ENCODE results near the gene TRPC6. TPM values are rescaled to one million over a fixed set of nuclear protein-coding genes. Genes with fewer than 3 reads are reported as not detected.

TRPC6 gene
- total RNA-seq, 2 experiments from 2014 or later, result not detected

- no peak for DNase-seq
- peaks cover 3% of the 10 kb centered on the region for H3K9me3 Mint-ChIP-seq
- intact Hi-C loops (cut with micrococcal nuclease), result no loop called here
- no peaks in the 10 kb centered on the region for H3K27me3 Mint-ChIP-seq (ENCODE audit: low read depth)
- no peaks in the 10 kb centered on the region for H3K36me3 Mint-ChIP-seq (ENCODE audit: low read depth)
- no peak overlapping the region for H3K4me3 Mint-ChIP-seq
- CTCF ChIA-PET, result no interaction called here
- H3K27ac Mint-ChIP-seq, result no peak overlapping the region
- H3K4me1 Mint-ChIP-seq (ENCODE audit: low read depth), result no peaks in the 10 kb centered on the region
These were observed 72.7 kb downstream of the TRPC6 start for GRCh38 chr11:101511065-101511464.

- Mint-ChIP-seq H3K27ac (no peak overlapping the region), H3K4me1 (ENCODE audit: low read depth) (no peaks in the 10 kb centered on the region), H3K36me3 (ENCODE audit: low read depth) (no peaks in the 10 kb centered on the region), H3K4me3 (no peak overlapping the region), H3K27me3 (ENCODE audit: low read depth) (no peaks in the 10 kb centered on the region), H3K9me3 (peaks cover 3% of the 10 kb centered on the region)
- DNase-seq, result no peak
- CTCF ChIA-PET, result no interaction called here
- intact Hi-C loops (cut with micrococcal nuclease), result no loop called here
These were observed 73.2 kb downstream of the TRPC6 start for GRCh38 chr11:101510591-101510990.

GRCh38 chr11:101509922-101510321 is 73.9 kb downstream of the TRPC6 start:
- no peak for DNase-seq
- Mint-ChIP-seq H3K4me3 (no peak overlapping the region), H3K36me3 (ENCODE audit: low read depth) (no peaks in the 10 kb centered on the region), H3K9me3 (peaks cover 3% of the 10 kb centered on the region), H3K27ac (no peak overlapping the region), H3K27me3 (ENCODE audit: low read depth) (no peaks in the 10 kb centered on the region), H3K4me1 (ENCODE audit: low read depth) (no peaks in the 10 kb centered on the region)
- intact Hi-C loops (cut with micrococcal nuclease), result no loop called here
- CTCF ChIA-PET, result no interaction called here

DNA sequence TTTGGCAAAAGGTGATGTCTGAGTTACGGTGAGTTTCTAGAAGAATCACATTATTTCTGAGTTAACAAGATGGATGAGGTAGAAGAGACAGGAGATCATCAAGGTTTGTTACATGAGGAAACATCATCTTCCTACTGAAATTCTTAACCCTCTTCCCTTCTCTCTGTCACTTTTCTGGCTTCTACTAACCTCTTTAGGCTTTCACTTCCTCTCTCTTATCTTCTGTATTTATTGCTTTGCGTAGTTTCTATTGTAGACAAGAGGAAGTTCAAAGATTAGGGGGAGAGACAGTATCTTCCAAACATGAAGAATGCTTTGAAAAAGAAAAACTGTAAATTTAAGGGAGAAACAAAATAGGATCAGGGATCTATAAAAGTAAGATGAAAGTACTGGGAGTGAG is 75.4 kb downstream of the TRPC6 start:
- intact Hi-C loops (cut with micrococcal nuclease), result no loop called here
- CTCF ChIA-PET, result no interaction called here
- peaks cover 3% of the 10 kb centered on the region for H3K9me3 Mint-ChIP-seq
- no peaks in the 10 kb centered on the region for H3K36me3 Mint-ChIP-seq (ENCODE audit: low read depth)
- H3K4me3 Mint-ChIP-seq, result no peak overlapping the region
- H3K27ac Mint-ChIP-seq, result no peak overlapping the region
- H3K4me1 Mint-ChIP-seq (ENCODE audit: low read depth), result no peaks in the 10 kb centered on the region
- no peak for DNase-seq
- no peaks in the 10 kb centered on the region for H3K27me3 Mint-ChIP-seq (ENCODE audit: low read depth)

- no peak for DNase-seq
- no peaks in the 10 kb centered on the region for H3K27me3 Mint-ChIP-seq (ENCODE audit: low read depth)
- H3K4me3 Mint-ChIP-seq, result no peak overlapping the region
- no peaks in the 10 kb centered on the region for H3K36me3 Mint-ChIP-seq (ENCODE audit: low read depth)
- H3K9me3 Mint-ChIP-seq, result no peaks in the 10 kb centered on the region
- no peak overlapping the region for H3K27ac Mint-ChIP-seq
- no peaks in the 10 kb centered on the region for H3K4me1 Mint-ChIP-seq (ENCODE audit: low read depth)
- intact Hi-C loops (cut with micrococcal nuclease), result no loop called here
- CTCF ChIA-PET, result interaction anchor here (1.5 kb wide), 1 partner anchor 58 kb away, joined by 3 read pairs; no protein-coding TSS in a partner anchor
These were observed 84.9 kb downstream of the TRPC6 start for GRCh38 chr11:101498891-101499290.

- Mint-ChIP-seq H3K36me3 (ENCODE audit: low read depth) (no peaks in the 10 kb centered on the region), H3K4me1 (ENCODE audit: low read depth) (no peaks in the 10 kb centered on the region), H3K27me3 (ENCODE audit: low read depth) (no peaks in the 10 kb centered on the region), H3K4me3 (no peak overlapping the region), H3K9me3 (no peaks in the 10 kb centered on the region), H3K27ac (no peak overlapping the region)
- DNase-seq, result no peak
- CTCF ChIA-PET, result no interaction called here
- intact Hi-C loops (cut with micrococcal nuclease), result no loop called here
These were observed 86.5 kb downstream of the TRPC6 start for GRCh38 chr11:101497291-101497690.

- no peak overlapping the region for H3K4me3 Mint-ChIP-seq
- H3K36me3 Mint-ChIP-seq (ENCODE audit: low read depth), result no peaks in the 10 kb centered on the region
- DNase-seq, result no peak
- no peaks in the 10 kb centered on the region for H3K27me3 Mint-ChIP-seq (ENCODE audit: low read depth)
- CTCF ChIA-PET, result no interaction called here
- H3K27ac Mint-ChIP-seq, result no peak overlapping the region
- H3K4me1 Mint-ChIP-seq (ENCODE audit: low read depth), result no peaks in the 10 kb centered on the region
- H3K9me3 Mint-ChIP-seq, result no peaks in the 10 kb centered on the region
- intact Hi-C loops (cut with micrococcal nuclease), result no loop called here
These were observed 96.0 kb downstream of the TRPC6 start for GRCh38 chr11:101487775-101488174.

- CTCF ChIA-PET, result no interaction called here
- no peaks in the 10 kb centered on the region for H3K27me3 Mint-ChIP-seq (ENCODE audit: low read depth)
- H3K36me3 Mint-ChIP-seq (ENCODE audit: low read depth), result no peaks in the 10 kb centered on the region
- intact Hi-C loops (cut with micrococcal nuclease), result no loop called here
- no peak overlapping the region for H3K4me3 Mint-ChIP-seq
- no peaks in the 10 kb centered on the region for H3K9me3 Mint-ChIP-seq
- H3K27ac Mint-ChIP-seq, result no peak overlapping the region
- DNase-seq, result no peak
- no peaks in the 10 kb centered on the region for H3K4me1 Mint-ChIP-seq (ENCODE audit: low read depth)
These were observed 101.2 kb downstream of the TRPC6 start for GRCh38 chr11:101482556-101483124.

GRCh38 chr11:101478587-101479369 is 105.0 kb downstream of the TRPC6 start:
- H3K9me3 Mint-ChIP-seq, result no peaks in the 10 kb centered on the region
- H3K27me3 Mint-ChIP-seq (ENCODE audit: low read depth), result no peaks in the 10 kb centered on the region
- H3K4me3 Mint-ChIP-seq, result no peak overlapping the region
- no peak for DNase-seq
- no peak overlapping the region for H3K27ac Mint-ChIP-seq
- H3K4me1 Mint-ChIP-seq (ENCODE audit: low read depth), result no peaks in the 10 kb centered on the region
- no peaks in the 10 kb centered on the region for H3K36me3 Mint-ChIP-seq (ENCODE audit: low read depth)
- intact Hi-C loops (cut with micrococcal nuclease), result no loop called here
- CTCF ChIA-PET, result no interaction called here

DNA sequence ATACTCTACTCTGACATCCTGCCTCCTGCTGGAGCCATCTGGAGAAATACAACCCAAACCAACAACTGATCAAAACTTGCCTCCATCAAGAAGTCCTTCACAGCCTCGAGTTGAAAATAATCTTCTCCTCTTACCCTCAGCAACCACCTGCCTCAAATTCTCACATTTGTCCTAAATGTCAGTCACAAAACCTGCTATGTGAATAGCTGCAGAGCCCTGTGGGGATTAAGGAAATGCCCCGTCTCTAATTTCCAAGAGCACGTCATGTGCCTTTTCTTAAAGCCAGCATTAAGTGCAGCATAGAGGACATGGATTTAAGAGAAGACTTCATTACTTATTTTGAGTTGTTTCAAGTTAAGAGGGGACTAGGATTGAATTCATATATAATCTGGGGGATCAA is 105.9 kb downstream of the TRPC6 start:
- H3K4me1 Mint-ChIP-seq (ENCODE audit: low read depth), result no peaks in the 10 kb centered on the region
- intact Hi-C loops (cut with micrococcal nuclease), result no loop called here
- no peak for DNase-seq
- no peak overlapping the region for H3K27ac Mint-ChIP-seq
- no peaks in the 10 kb centered on the region for H3K27me3 Mint-ChIP-seq (ENCODE audit: low read depth)
- H3K4me3 Mint-ChIP-seq, result no peak overlapping the region
- no peaks in the 10 kb centered on the region for H3K36me3 Mint-ChIP-seq (ENCODE audit: low read depth)
- CTCF ChIA-PET, result no interaction called here
- no peaks in the 10 kb centered on the region for H3K9me3 Mint-ChIP-seq

DNA sequence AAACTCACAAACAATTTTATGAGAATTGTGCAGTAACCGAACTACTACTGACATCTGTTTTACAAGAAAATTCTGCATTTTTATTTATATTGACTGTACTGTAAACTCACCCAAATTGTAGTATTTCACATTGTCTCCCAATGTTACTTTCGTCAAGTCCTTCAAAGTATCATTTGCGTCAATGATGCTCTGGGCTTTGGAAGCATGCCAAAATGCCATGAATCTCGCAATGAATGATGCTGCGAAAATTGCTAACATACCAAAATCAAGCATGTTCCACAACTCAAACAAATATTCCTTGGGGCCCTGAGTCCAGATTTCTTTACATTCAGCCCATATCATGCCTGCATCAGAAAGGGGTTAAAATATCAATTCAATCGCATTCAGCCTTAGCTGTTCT is 107.6 kb downstream of the TRPC6 start:
- Mint-ChIP-seq H3K27me3 (ENCODE audit: low read depth) (no peaks in the 10 kb centered on the region), H3K27ac (no peak overlapping the region), H3K4me1 (ENCODE audit: low read depth) (no peaks in the 10 kb centered on the region), H3K9me3 (no peaks in the 10 kb centered on the region), H3K36me3 (ENCODE audit: low read depth) (no peaks in the 10 kb centered on the region), H3K4me3 (no peak overlapping the region)
- intact Hi-C loops (cut with micrococcal nuclease), result no loop called here
- CTCF ChIA-PET, result no interaction called here
- DNase-seq, result no peak

DNA sequence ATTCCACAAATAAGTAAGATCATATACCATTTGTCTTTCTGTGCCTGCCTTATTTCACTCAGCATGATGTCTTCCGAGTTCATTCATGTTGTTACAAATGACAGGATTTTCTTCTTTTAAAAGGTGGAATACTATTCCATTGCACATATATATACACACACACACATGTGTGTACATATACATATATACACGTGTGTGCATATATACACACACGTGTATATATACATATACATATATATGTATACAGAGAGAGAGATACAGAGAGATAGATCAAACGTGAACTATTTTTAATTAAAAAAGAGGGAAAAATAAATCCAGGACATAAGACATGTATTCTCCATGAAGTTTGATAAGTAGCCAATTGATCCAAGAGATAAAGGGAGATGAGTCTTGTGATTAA is 108.1 kb downstream of the TRPC6 start:
- H3K9me3 Mint-ChIP-seq, result no peaks in the 10 kb centered on the region
- H3K36me3 Mint-ChIP-seq (ENCODE audit: low read depth), result no peaks in the 10 kb centered on the region
- H3K27ac Mint-ChIP-seq, result no peak overlapping the region
- no peak overlapping the region for H3K4me3 Mint-ChIP-seq
- no peaks in the 10 kb centered on the region for H3K4me1 Mint-ChIP-seq (ENCODE audit: low read depth)
- no peak for DNase-seq
- CTCF ChIA-PET, result no interaction called here
- intact Hi-C loops (cut with micrococcal nuclease), result no loop called here
- H3K27me3 Mint-ChIP-seq (ENCODE audit: low read depth), result no peaks in the 10 kb centered on the region

DNA sequence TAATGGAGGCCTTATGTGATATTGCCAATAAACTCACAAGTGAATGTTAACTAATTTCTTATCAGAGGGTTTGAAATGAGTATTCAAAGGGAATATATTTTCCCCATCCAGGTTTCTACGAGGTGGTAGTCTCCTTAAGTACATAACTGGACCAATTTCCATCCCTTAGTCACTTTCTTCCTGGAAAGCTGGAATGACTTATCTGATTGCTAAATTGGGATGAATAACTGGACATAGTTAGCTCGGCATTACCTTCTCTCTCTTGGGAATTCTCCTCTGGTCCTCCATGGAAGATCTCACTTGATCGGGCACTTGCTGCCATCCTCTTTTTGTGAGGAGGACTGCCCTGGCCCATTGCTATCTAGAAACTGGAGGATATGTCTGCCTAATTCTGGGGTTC is 109.1 kb downstream of the TRPC6 start:
- Mint-ChIP-seq H3K4me1 (ENCODE audit: low read depth) (no peaks in the 10 kb centered on the region), H3K36me3 (ENCODE audit: low read depth) (no peaks in the 10 kb centered on the region), H3K27me3 (ENCODE audit: low read depth) (no peaks in the 10 kb centered on the region), H3K9me3 (no peaks in the 10 kb centered on the region), H3K4me3 (no peak overlapping the region), H3K27ac (no peak overlapping the region)
- CTCF ChIA-PET, result no interaction called here
- intact Hi-C loops (cut with micrococcal nuclease), result no loop called here
- DNase-seq, result no peak
